ENCODE data around the gene SERAC1.

The SERAC1 gene

GRCh38 chr6:158118886-158119285 is 49.2 kb downstream of the SERAC1 start:
- no peak for DNase-seq

- no peak for DNase-seq
Measured at GRCh38 chr6:158115508-158115907, 52.6 kb downstream of the SERAC1 start.

- no peak for DNase-seq
Measured at GRCh38 chr6:158115102-158115501, 53.0 kb downstream of the SERAC1 start.

GRCh38 chr6:158113802-158114201 is 54.3 kb downstream of the SERAC1 start:
- DNase-seq, result no peak

- no peak for DNase-seq
Measured at GRCh38 chr6:158111987-158112386, 56.1 kb downstream of the SERAC1 start.

GRCh38 chr6:158110986-158111385 is 57.1 kb downstream of the SERAC1 start:
- no peak for DNase-seq

- DNase-seq, result no peak
Measured at GRCh38 chr6:158109748-158110147, 58.3 kb downstream of the SERAC1 start.

GRCh38 chr6:158104696-158105095 is 63.4 kb downstream of the SERAC1 start:
- DNase-seq, result no peak

- DNase-seq, result no peak
Measured at GRCh38 chr6:158103228-158103627, 64.8 kb downstream of the SERAC1 start.

- DNase-seq, result no peak
Measured at GRCh38 chr6:158095671-158096070, 72.4 kb downstream of the SERAC1 start.

GRCh38 chr6:158095031-158095430 is 73.0 kb downstream of the SERAC1 start:
- DNase-seq, result no peak

GRCh38 chr6:158092806-158093205 is 75.3 kb downstream of the SERAC1 start:
- DNase-seq, result no peak

GRCh38 chr6:158087224-158087867 is 80.7 kb downstream of the SERAC1 start:
- DNase-seq, result no peak

GRCh38 chr6:158086504-158087223 is 81.4 kb downstream of the SERAC1 start:
- DNase-seq, result no peak

- no peak for DNase-seq
Measured at GRCh38 chr6:158086054-158086503, 82.0 kb downstream of the SERAC1 start.

- DNase-seq, result no peak
Measured at GRCh38 chr6:158085261-158086053, 82.6 kb downstream of the SERAC1 start.

GRCh38 chr6:158083455-158084325 is 84.4 kb downstream of the SERAC1 start:
- DNase-seq, result no peak

GRCh38 chr6:158081657-158081935 is 86.5 kb downstream of the SERAC1 start:
- DNase-seq, result no peak

- no peak for DNase-seq
Measured at GRCh38 chr6:158080849-158081656, 87.0 kb downstream of the SERAC1 start.

- no peak for DNase-seq
Measured at GRCh38 chr6:158078320-158078719, 89.7 kb downstream of the SERAC1 start.

GRCh38 chr6:158077676-158078075 is 90.4 kb downstream of the SERAC1 start:
- no peak for DNase-seq

GRCh38 chr6:158076548-158076947 is 91.5 kb downstream of the SERAC1 start:
- DNase-seq, result no peak
